GM10847 (cell line): ENCODE data around the gene DGKI.

ENCODE experiments used
- POLR2A ChIP-seq: IDR thresholded peaks from 2 replicates; pipeline ENCODE4 v1.6.1; 2011; ENCODE audit not compliant: insufficient read length; ENCODE audit errors: extremely low read depth

Gene DGKI

DNA sequence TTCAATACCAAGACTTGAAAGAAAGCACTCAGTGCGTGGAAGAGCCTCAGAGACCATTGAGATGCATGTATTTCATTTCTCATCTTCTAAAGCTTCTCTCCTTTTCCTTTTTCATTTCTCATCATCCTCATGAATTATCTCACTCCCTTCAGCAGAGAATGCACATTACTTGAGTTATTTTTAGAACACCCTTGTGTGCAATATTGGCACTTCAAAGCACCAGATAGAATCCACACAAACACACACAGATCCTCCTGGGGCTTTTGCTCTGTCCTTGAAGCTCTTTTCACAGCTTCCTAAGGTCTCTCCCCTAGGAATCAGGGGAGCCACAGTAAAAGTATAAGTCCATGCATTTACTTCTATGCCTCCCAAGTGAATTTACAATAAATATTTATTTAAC lies 18.3 kb downstream of the DGKI start:
- no peak for TF ChIP-seq POLR2A

DNA sequence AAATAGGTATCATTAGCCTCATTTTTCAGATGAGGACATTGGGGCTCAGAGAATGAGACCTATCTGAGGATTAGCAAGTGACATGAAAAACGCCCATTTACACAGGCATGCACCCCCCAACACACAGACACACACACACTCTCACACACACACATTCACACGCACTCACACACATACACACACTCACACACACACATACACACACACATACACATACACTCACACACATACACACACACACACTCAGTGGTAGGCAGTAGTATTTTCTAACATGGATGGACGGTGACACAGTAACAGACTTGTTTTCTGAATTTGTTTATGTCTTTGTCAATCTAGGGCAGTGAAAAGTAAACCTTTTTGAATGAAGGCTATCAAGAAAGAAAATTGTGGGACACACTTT lies 21.3 kb downstream of the DGKI start:
- TF ChIP-seq POLR2A = no peak

DNA sequence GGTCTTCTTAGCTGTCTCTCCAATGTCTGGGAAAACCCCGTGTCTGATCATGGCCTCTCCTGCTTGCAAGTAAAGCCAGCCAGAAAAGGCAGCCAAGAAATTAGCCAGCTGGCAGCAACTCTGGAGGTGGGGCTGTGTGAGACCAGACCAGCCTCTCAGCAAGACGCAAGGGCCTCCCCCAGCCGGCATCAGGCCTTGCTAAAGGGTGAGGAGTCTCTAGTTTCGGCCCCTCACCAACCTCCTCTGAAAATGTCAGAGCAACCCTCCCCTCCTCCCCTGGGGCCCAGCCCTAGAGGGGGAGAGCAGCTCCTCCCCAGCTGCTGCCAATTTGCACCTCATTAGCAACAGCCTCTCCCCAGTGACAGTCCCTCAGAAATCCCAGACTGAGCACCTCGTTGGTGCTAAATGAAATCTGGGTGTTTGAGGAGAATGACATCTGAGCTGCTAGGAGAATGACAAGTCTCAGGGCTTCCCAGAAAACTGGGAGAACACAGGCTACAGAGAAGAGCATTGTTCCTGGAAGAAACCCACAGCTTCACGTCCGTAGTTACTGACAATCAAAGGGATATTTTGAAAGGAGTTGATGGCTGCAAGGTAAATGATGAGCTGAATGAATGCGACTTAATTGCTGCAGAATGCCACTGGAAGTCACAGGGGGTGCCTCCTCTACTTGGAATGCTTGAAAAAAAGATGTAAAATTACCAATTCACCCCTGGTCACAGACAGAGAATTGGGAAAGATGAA lies 25.9 kb downstream of the DGKI start:
- TF ChIP-seq POLR2A = no peak

DNA sequence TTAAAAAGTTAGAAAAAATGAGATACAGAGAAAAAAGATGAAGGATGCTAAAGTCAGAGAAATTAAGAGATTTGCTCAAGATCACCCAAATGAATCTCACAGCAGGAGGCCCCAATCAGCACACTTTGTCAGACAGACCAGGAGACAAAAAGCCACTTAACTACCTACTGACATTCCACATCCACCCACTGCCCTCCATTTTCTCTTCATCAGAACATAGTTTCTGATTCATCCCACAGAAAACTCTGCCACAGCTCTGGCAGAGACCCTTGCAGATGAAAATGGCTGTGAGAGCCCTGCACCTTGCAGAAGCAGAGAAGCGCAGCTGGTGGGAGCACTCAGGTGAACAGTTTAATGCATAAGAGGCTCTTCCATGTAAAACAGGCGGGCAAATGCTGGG lies 26.6 kb downstream of the DGKI start:
- no peak for TF ChIP-seq POLR2A

DNA sequence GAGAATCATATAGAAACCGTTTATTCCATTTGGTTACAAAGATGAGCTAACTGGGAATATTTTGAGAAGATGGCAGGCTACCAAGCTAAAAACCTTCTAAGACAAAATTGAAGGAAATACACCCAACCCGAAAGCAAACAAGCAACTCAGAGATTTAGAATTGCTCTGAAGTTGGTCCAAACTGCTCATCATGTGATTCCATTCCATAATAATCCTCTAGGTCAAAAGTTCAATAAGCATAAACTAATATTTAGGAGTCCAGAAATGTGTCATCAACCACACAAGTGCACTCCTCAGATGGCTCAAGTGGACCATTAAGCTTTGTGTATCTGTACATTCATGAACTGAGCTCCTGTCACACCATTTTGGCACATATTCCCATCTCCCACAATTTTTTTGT lies 28.7 kb downstream of the DGKI start:
- no peak for TF ChIP-seq POLR2A

DNA sequence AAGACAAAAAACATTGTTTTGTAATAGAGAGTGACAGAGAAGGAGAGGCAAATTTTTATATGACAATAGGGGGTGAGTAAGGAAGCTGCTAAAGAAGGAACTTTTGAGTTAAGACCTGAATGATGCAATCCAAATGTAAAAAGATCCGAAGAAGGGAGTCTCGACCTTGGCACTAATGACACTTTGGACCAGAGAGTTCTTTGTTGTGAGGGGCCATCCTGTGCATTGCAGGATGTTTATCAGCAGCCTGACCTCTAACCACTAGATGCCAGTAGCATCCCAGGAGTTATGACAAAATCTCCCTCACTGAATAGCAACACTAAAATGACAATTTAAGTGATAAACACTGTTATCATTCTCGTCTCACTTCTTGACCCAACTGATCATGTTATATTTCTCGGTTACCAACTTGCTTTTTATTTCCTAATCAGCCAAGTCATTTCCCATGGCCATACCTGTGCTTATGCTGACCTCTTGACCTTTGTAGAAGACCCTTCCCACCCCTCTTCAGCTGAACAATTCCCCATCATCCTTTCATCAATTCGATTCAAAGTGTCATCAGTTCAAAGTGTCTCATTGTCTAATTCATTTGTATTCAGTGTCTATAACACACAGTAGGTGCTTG lies 30.0 kb downstream of the DGKI start:
- no peak for TF ChIP-seq POLR2A

- no peak for TF ChIP-seq POLR2A
Measured at GRCh38 chr7:137813541-137813940, 33.2 kb downstream of the DGKI start.

DNA sequence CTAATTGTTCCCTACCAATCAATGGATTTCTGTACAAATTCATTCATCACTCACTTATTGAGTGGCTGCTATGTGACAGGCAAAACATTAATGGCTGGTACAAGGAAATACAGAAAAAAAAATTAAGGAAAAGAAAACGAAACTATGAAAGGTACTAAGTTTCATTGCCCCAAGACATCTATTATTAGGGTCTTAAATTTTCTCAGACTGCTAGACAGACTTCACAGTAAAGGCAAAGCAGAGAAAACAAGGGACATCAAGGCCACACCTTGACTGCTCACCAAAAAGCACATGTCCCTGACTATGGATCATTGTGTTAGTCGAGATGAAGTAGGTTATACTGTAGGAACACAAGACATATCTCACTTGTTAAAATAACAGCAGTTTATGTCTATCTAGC lies 36.5 kb downstream of the DGKI start:
- no peak for TF ChIP-seq POLR2A

DNA sequence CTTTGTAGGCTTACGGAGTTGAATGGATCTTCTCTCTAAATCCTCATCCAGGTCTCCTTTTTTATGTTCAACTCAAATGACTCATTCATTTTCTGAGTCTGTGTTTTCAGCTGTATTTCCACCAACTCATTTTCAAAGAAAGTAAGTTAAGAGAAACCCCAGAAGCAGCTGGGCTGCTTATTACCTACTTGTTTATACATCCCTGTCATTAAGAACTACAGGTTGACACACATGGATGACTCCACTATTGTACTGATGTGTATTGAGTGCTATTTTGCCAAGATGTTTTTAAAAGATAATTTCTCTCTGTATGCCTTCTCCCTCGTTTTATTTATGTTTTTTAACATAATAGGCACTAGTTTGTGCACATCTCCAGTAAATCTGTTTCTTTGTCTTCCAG lies 41.9 kb downstream of the DGKI start:
- no peak for TF ChIP-seq POLR2A

DNA sequence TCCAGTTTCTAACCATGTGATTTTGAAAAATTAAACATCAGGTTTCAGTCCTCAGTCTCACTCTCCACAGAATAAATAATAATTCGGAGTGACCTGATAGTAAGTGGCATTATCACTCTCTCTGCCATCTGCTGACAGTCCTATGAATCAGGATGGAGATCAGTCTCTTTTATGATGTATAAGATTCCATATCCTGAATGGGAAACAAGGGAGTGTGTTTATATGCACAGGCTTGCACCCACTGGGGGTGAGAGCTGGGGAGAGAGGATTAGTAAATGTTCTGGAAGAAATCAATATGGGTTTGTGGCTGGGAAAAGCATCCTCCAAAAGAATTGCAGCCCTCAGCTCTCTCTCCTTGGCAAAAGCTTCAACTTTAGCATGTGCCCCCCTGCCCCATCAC lies 45.3 kb downstream of the DGKI start:
- no peak for TF ChIP-seq POLR2A

- TF ChIP-seq POLR2A = no peak
Measured at GRCh38 chr7:137801003-137801402, 45.8 kb downstream of the DGKI start.

- TF ChIP-seq POLR2A = no peak
Measured at GRCh38 chr7:137798073-137798763, 48.6 kb downstream of the DGKI start.

DNA sequence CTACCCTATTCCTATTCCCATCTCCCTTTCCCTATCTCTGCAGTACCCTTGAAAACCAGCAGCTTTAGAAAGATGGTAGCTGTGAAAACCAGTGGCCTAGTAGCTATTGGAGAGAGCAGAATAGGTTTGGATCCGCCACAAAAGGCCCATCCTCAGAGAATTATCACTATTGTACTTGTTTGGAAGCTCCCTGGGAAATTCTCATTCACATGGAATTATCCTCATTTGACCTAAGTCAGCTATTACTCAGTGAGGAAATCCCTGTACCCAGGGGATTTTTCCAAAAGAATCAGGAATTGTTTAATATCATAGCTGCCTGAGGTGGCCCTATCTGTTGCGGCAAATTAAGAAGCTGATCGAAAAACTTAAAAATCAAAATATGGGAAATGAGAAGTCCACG lies 51.6 kb downstream of the DGKI start:
- TF ChIP-seq POLR2A = no peak

- no peak for TF ChIP-seq POLR2A
Measured at GRCh38 chr7:137791930-137792329, 54.8 kb downstream of the DGKI start.

DNA sequence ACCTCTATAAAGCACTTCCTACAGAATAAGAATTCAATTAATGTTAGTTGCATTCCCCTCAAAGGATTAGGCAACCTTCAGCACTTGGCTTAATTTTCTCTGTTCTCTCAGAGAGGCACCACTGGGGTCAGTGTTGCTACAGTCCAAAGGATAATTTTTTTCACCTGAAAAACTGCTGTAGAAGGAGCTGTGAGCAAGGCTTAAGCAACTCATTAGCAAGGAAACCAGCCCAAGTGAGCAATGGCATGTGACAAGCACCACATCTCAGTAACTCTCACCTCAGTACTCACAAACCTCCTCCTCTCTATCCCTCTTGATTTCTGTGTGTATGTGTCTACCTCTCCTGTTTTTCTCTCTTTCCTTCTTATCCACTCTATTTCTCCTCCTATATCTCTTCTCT lies 55.9 kb downstream of the DGKI start:
- no peak for TF ChIP-seq POLR2A

- no peak for TF ChIP-seq POLR2A
Measured at GRCh38 chr7:137789215-137789882, 57.4 kb downstream of the DGKI start.
